B cell (primary cell): ENCODE results near the gene HEXD.

ENCODE experiments used
- EZH2 ChIP-seq: IDR thresholded peaks from 2 replicates; pipeline ENCODE4 v1.6.1; 2012; ENCODE audit warnings: borderline replicate concordance, low read depth, mild to moderate bottlenecking, moderate library complexity, low read length; ENCODE audit not compliant: insufficient read depth, poor library complexity, severe bottlenecking
- TF ChIP-seq, protein P1 (sequence below): fragments of 200-600 bp; IDR thresholded peaks from one replicate; pipeline ENCODE4 v1.8.0; 2022; ENCODE audit warnings: antibody characterized with exemption, mild to moderate bottlenecking

DNA sequence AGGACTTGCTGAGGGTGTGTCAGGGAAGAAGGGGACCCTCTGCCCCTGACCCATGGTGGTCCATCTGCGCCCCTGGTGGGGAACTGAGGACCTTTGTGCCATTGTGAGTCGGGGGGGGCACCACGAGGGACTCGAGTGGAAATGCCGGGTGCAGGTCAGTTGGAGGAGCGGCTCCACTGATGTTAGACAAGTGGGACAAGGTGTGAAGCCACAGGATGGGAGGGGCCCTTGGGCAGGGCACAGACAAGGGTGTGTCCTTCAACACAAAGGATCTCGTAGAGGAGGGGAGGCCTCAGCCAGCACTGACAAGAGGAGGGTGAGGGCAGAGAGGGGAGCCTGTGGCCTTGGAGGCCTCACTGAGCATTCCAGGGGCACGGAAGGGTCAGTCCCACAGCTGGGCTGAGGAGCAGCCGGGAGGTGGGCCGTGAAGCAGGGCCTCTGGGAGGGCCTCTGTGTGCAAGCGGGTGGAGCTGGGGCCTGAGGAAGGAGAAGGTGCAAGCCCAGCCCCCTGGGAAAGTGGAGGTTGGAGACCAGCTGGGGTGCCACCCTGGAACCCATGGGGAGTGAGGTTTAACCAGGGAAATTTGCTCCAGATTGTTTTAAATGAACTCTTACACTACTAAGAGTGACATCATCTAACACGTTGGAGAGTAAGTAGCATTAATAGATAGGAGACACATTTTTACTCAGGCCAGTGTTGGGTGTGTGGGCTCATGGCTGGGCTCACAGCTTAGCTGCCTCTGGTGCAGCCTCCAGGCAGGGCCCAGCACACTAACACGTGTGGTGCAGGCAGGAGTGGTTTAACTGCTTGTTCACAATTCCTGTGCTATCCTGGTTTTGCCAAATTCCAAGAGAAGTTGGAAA is 68.3 kb downstream of the HEXD start:
- TF ChIP-seq, protein P1, sequence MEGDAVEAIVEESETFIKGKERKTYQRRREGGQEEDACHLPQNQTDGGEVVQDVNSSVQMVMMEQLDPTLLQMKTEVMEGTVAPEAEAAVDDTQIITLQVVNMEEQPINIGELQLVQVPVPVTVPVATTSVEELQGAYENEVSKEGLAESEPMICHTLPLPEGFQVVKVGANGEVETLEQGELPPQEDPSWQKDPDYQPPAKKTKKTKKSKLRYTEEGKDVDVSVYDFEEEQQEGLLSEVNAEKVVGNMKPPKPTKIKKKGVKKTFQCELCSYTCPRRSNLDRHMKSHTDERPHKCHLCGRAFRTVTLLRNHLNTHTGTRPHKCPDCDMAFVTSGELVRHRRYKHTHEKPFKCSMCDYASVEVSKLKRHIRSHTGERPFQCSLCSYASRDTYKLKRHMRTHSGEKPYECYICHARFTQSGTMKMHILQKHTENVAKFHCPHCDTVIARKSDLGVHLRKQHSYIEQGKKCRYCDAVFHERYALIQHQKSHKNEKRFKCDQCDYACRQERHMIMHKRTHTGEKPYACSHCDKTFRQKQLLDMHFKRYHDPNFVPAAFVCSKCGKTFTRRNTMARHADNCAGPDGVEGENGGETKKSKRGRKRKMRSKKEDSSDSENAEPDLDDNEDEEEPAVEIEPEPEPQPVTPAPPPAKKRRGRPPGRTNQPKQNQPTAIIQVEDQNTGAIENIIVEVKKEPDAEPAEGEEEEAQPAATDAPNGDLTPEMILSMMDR, result no peak
- TF ChIP-seq EZH2, result no peak
